Measurements from ENCODE around the gene CNTN6. TPM values are rescaled to one million over a fixed set of nuclear protein-coding genes. Genes with fewer than 3 reads are reported as not detected.

CNTN6 gene
- total and polyA plus RNA-seq, 2 of the 4 experiments (the other 2 are of a cell fraction): not detected

DNA sequence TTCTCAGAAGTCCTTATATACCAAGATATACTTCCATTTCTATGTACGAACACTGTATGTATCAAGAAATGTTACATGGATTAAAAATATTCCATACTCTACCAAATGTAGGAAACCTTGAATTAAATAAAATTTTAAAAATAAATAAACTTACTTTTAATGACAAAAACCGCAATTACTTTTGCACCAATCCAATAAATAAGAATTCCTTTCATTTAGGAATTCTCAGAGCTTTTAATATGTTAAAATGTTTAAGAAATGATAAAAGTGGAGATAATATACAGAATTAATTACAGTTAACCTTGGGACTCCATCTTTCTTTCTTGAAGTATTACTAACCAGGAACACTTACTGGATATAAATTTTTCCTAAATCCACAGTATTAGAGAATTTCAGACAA lies 272.7 kb downstream of the CNTN6 start:
- POLR2A ChIA-PET (ENCODE audit: unreplicated experiment): no interaction called here
- in situ Hi-C loops (cut with MboI; ENCODE audit: low sequenced_read_pairs): no loop called here
- no CpG with 5 or more reads among the region's 2 CpGs for WGBS, 2 experiments (ENCODE audit: extremely low coverage in 2 of 2, insufficient read length in 1 of 2)
- TF ChIP-seq, protein P1, sequence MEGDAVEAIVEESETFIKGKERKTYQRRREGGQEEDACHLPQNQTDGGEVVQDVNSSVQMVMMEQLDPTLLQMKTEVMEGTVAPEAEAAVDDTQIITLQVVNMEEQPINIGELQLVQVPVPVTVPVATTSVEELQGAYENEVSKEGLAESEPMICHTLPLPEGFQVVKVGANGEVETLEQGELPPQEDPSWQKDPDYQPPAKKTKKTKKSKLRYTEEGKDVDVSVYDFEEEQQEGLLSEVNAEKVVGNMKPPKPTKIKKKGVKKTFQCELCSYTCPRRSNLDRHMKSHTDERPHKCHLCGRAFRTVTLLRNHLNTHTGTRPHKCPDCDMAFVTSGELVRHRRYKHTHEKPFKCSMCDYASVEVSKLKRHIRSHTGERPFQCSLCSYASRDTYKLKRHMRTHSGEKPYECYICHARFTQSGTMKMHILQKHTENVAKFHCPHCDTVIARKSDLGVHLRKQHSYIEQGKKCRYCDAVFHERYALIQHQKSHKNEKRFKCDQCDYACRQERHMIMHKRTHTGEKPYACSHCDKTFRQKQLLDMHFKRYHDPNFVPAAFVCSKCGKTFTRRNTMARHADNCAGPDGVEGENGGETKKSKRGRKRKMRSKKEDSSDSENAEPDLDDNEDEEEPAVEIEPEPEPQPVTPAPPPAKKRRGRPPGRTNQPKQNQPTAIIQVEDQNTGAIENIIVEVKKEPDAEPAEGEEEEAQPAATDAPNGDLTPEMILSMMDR (conservative IDR thresholded peaks at IDR 0.05; ENCODE audit: low read depth, low read length): no peak
- TF ChIP-seq FOS (IDR thresholded peaks at IDR 0.05; ENCODE audit: low read depth, low read length) (no peak), RAD21 (IDR thresholded peaks at IDR 0.05; ENCODE audit: low read length) (no peak), CEBPB (IDR thresholded peaks at IDR 0.05; ENCODE audit: low read depth, low read length) (no peak), CHD1 (IDR thresholded peaks at IDR 0.05; ENCODE audit: low read depth, low read length) (no peak), MAFK (IDR thresholded peaks at IDR 0.05; ENCODE audit: low read depth, low read length) (no peak), RFX5 (IDR thresholded peaks at IDR 0.05; ENCODE audit: low read depth, low read length) (no peak), NFE2L2 (IDR thresholded peaks at IDR 0.05; ENCODE audit: low read depth, low read length) (no peak), MXI1 (IDR thresholded peaks at IDR 0.05; ENCODE audit: borderline replicate concordance, low read depth, low read length) (no peak), MAZ (IDR thresholded peaks at IDR 0.05; ENCODE audit: borderline replicate concordance, low read depth, low read length) (no peak), RCOR1 (IDR thresholded peaks at IDR 0.05; ENCODE audit: insufficient replicate concordance, low read length) (no peak), SMC3 (IDR thresholded peaks at IDR 0.05; ENCODE audit: low read depth, low read length) (no peak), BHLHE40 (IDR thresholded peaks at IDR 0.05; ENCODE audit: low read depth, low read length) (no peak)
- TF ChIP-seq, protein P2, sequence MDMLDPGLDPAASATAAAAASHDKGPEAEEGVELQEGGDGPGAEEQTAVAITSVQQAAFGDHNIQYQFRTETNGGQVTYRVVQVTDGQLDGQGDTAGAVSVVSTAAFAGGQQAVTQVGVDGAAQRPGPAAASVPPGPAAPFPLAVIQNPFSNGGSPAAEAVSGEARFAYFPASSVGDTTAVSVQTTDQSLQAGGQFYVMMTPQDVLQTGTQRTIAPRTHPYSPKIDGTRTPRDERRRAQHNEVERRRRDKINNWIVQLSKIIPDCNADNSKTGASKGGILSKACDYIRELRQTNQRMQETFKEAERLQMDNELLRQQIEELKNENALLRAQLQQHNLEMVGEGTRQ (IDR thresholded peaks at IDR 0.05; ENCODE audit: low read depth, low read length): no peak
- H2BK5ac ChIP-seq (ENCODE audit: low read depth, low read length, poor library complexity, severe bottlenecking): no peak overlapping the region
- no peak overlapping the region for H4K91ac ChIP-seq (ENCODE audit: insufficient read depth, low read depth, low read length)
- no peak overlapping the region for H2BK15ac ChIP-seq (ENCODE audit: low read depth, low read length)
- no peak overlapping the region for H3K56ac ChIP-seq (ENCODE audit: extremely low read depth, insufficient read depth, low read length)
- no peak overlapping the region for H3K18ac ChIP-seq (ENCODE audit: low read depth, low read length)
- no peaks in the 10 kb centered on the region for H3K4me1 ChIP-seq (ENCODE audit: control insufficient read depth, insufficient read depth, low read length)
- no peaks in the 10 kb centered on the region for H3K79me1 ChIP-seq (ENCODE audit: low read depth in 1 of 2, low read length in 2 of 2)
- no peak overlapping the region for H3K9ac ChIP-seq (ENCODE audit: low read depth, low read length)
- DNase-seq (no peak), ATAC-seq (ENCODE audit: low read depth) (no peak)
- H3K14ac ChIP-seq (replicated peaks; ENCODE audit: low read depth, low read length): no peak overlapping the region
- peaks cover 9% of the 10 kb centered on the region for H3K9me3 ChIP-seq (ENCODE audit: control insufficient read depth, insufficient read depth, low read length)
- H3K23ac ChIP-seq (ENCODE audit: low read depth, low read length): no peak overlapping the region
- H4K20me1 ChIP-seq (ENCODE audit: insufficient read depth, low read length): no peaks in the 10 kb centered on the region
- no peak overlapping the region for H2BK20ac ChIP-seq (ENCODE audit: low read depth, low read length)
- no peak overlapping the region for H3K4me3 ChIP-seq (ENCODE audit: insufficient read depth, low read depth, low read length)
- no peak overlapping the region for H2BK120ac ChIP-seq (ENCODE audit: low read depth, low read length)
- no peaks in the 10 kb centered on the region for H3K9me1 ChIP-seq (ENCODE audit: insufficient read depth, low read length)
- H3K4me2 ChIP-seq (ENCODE audit: low read depth, low read length): no peak overlapping the region
- no peak overlapping the region for H3K4ac ChIP-seq (ENCODE audit: low read depth, low read length)
- CTCF ChIA-PET: no interaction called here
- H4K8ac ChIP-seq (ENCODE audit: low read depth in 2 of 2, low read length in 2 of 2): no peak overlapping the region
- intact Hi-C loops (cut with micrococcal nuclease): no loop called here
- H2AK9ac ChIP-seq (replicated peaks; ENCODE audit: low read depth, low read length, poor library complexity): no peak overlapping the region
- no peaks in the 10 kb centered on the region for H3K27me3 ChIP-seq (ENCODE audit: control insufficient read depth, insufficient read depth, low read length)
- dilution Hi-C loops (cut with HindIII; ENCODE audit: low sequenced_read_pairs, unreplicated experiment): no loop called here
- no TSS peak for BruUV-seq (replicated peaks)
- no peak overlapping the region for H2AFZ ChIP-seq (replicated peaks; ENCODE audit: low read length, poor library complexity)
- no peaks in the 10 kb centered on the region for H3K36me3 ChIP-seq (ENCODE audit: control insufficient read depth, insufficient read depth, low read length)
- no peak overlapping the region for H2AK5ac ChIP-seq (ENCODE audit: low read depth, low read length)
- no peak overlapping the region for H4K5ac ChIP-seq (ENCODE audit: low read depth, low read length)
- no peak overlapping the region for H3K27ac ChIP-seq (ENCODE audit: insufficient read depth, low read length)
